Mesodermal cell (in vitro differentiated cells): ENCODE data around the gene E4F1.
"Not testable (repeated sequence)": the region's sequence is repeated elsewhere in the genome, so short reads cannot be mapped to it uniquely, and the experiment has no call there.

Source experiments
- H3K27ac ChIP-seq: 2 replicates; pipeline ENCODE4 v1.7.0; 2013; ENCODE audit warnings: mild to moderate bottlenecking, low read depth, low read length, moderate library complexity; ENCODE audit not compliant: severe bottlenecking
- H3K36me3 ChIP-seq: 2 replicates; pipeline ENCODE4 v1.7.1; 2013; ENCODE audit warnings: mild to moderate bottlenecking, low read length, moderate library complexity; ENCODE audit not compliant: control insufficient read depth, insufficient read depth
- H3K4me1 ChIP-seq: one replicate; pipeline ENCODE4 v1.7.1; 2013; ENCODE audit warnings: mild to moderate bottlenecking, low read length; ENCODE audit not compliant: insufficient read depth, control insufficient read depth, poor library complexity, severe bottlenecking
- H3K4me3 ChIP-seq: 2 replicates; pipeline ENCODE4 v1.7.0; 2013; ENCODE audit warnings: low read length, control low read depth, mild to moderate bottlenecking; ENCODE audit not compliant: insufficient read depth, poor library complexity, severe bottlenecking; ENCODE audit errors: extremely low read depth
- H3K9me3 ChIP-seq: 2 replicates; pipeline ENCODE4 v1.7.1; 2013; ENCODE audit warnings: mild to moderate bottlenecking, low read length, moderate library complexity; ENCODE audit not compliant: control insufficient read depth
- WGBS, 2 experiments: methylation state at CpG; one replicate each; pipeline ENCODE4 v1.1.5; 2013; ENCODE audit warnings: missing lambda C conversion rate in 2 of 2; ENCODE audit not compliant: insufficient coverage in 2 of 2; 5-methylcytosine and 5-hydroxymethylcytosine counted together

The E4F1 gene

GRCh38 chr16:2251296-2252111 is 28.1 kb downstream of the E4F1 start, which contains the start of gene ECI1:
Gene ECI1 (minus strand): TSS chr16:2251587. CDS start chr16:2251566, 21 bp downstream.
- Histone ChIP-seq H3K27ac (peak within 1 kb of the TSS; percentile 89), H3K36me3 (peaks cover 54% of the 10 kb centered on the region), H3K9me3 (no peaks in the 10 kb centered on the region), H3K4me1 (peaks cover 13% of the 10 kb centered on the region), H3K4me3 (peak within 1 kb of the TSS; percentile 46)
- 4 to 8% methylated on average over 36 to 67 of the region's 88 CpGs for WGBS, 2 experiments

- 92 to 100% methylated on average over 2 of the region's 7 CpGs for WGBS, 2 experiments
- Histone ChIP-seq H3K4me1 (peaks cover 13% of the 10 kb centered on the region), H3K27ac (no peak overlapping the region), H3K9me3 (no peaks in the 10 kb centered on the region), H3K36me3 (peaks cover 62% of the 10 kb centered on the region), H3K4me3 (no peak overlapping the region)
These were observed 29.4 kb downstream of the E4F1 start for GRCh38 chr16:2252806-2253148.

GRCh38 chr16:2253293-2253692 is 29.9 kb downstream of the E4F1 start:
- H3K9me3 ChIP-seq: no peaks in the 10 kb centered on the region
- no peak overlapping the region for H3K27ac ChIP-seq
- no peak overlapping the region for H3K4me3 ChIP-seq
- peaks cover 13% of the 10 kb centered on the region for H3K4me1 ChIP-seq
- H3K36me3 ChIP-seq: peaks cover 67% of the 10 kb centered on the region
- 98% methylated on average over 7 to 8 of the region's 11 CpGs for WGBS, 2 experiments

- Histone ChIP-seq H3K36me3 (peaks cover 91% of the 10 kb centered on the region), H3K27ac (no peak overlapping the region), H3K9me3 (no peaks in the 10 kb centered on the region), H3K4me3 (no peak overlapping the region), H3K4me1 (peaks cover 13% of the 10 kb centered on the region)
- 94 to 96% methylated on average over 11 to 12 of the region's 12 CpGs for WGBS, 2 experiments
These were observed 33.2 kb downstream of the E4F1 start for GRCh38 chr16:2256531-2257140.

GRCh38 chr16:2257726-2258125 is 34.3 kb downstream of the E4F1 start:
- WGBS, 2 experiments: 98 to 100% methylated on average over 4 to 5 of the region's 6 CpGs

GRCh38 chr16:2258530-2258929 is 35.1 kb downstream of the E4F1 start:
- not testable (repeated sequence) for H3K27ac ChIP-seq, H3K4me1 ChIP-seq, H3K4me3 ChIP-seq, H3K9me3 ChIP-seq
- WGBS, 2 experiments: 96 to 99% methylated on average over 6 to 7 of the region's 7 CpGs
- H3K36me3 ChIP-seq: peaks cover 96% of the 10 kb centered on the region

More at GRCh38 chr16:2257726-2258125, 34.3 kb downstream of the E4F1 start:
- peaks cover 96% of the 10 kb centered on the region for H3K36me3 ChIP-seq
- no peaks in the 10 kb centered on the region for H3K9me3 ChIP-seq
- H3K27ac ChIP-seq: no peak overlapping the region
- H3K4me1 ChIP-seq: peaks cover 6% of the 10 kb centered on the region
- no peak overlapping the region for H3K4me3 ChIP-seq

GRCh38 chr16:2260250-2260649 is 36.9 kb downstream of the E4F1 start:
- Histone ChIP-seq H3K9me3 (no peaks in the 10 kb centered on the region), H3K4me1 (no peaks in the 10 kb centered on the region), H3K4me3 (no peak overlapping the region), H3K27ac (no peak overlapping the region), H3K36me3 (peaks cover 98% of the 10 kb centered on the region)
- 100% methylated on average over 4 of the region's 8 CpGs; no CpG with 5 or more reads in 1 of the 2 experiments for WGBS, 2 experiments

GRCh38 chr16:2263026-2263425 is 39.6 kb downstream of the E4F1 start:
- not testable (repeated sequence) for H3K4me1 ChIP-seq, H3K9me3 ChIP-seq, H3K4me3 ChIP-seq, H3K27ac ChIP-seq
- WGBS, 2 experiments: 99 to 100% methylated on average over 9 to 11 of the region's 14 CpGs
- peaks cover 76% of the 10 kb centered on the region for H3K36me3 ChIP-seq

GRCh38 chr16:2266887-2267286 is 43.5 kb downstream of the E4F1 start:
- not testable (repeated sequence) for H3K9me3 ChIP-seq, H3K27ac ChIP-seq, H3K4me1 ChIP-seq
- Histone ChIP-seq H3K4me3 (peak overlapping the region; percentile 88), H3K36me3 (peaks cover 38% of the 10 kb centered on the region)
- 0% methylated on average over 1 of the region's 12 CpGs for WGBS, 2 experiments

GRCh38 chr16:2267505-2267912 is 44.1 kb downstream of the E4F1 start:
- 0% methylated on average over 28 to 42 of the region's 54 CpGs for WGBS, 2 experiments
- not testable (repeated sequence) for H3K9me3 ChIP-seq, H3K4me1 ChIP-seq
- peak overlapping the region; percentile 88 for H3K4me3 ChIP-seq
- peaks cover 34% of the 10 kb centered on the region for H3K36me3 ChIP-seq
- peak overlapping the region; percentile 98 for H3K27ac ChIP-seq
